HG02870 (cell line): ENCODE data around the gene TNRC6C.

Source experiments
- ATAC-seq: cut with Tn5 transposase; IDR thresholded peaks from one replicate; pipeline ENCODE4 v1.9.1; 2021; ENCODE audit warnings: mild to moderate bottlenecking, moderate library complexity; ENCODE audit not compliant: unreplicated experiment

The TNRC6C gene

GRCh38 chr17:78148286-78149016 lies 189.9 kb downstream of the TNRC6C start:
- ATAC-seq = no peak

- no peak for ATAC-seq
These were observed 193.1 kb downstream of the TNRC6C start for GRCh38 chr17:78151514-78152008.

- ATAC-seq = peak; percentile 49
These were observed 196.7 kb downstream of the TNRC6C start for GRCh38 chr17:78154903-78155811.
